Calu3 (cell line): ENCODE data around the gene IGFBP4. TPM values are rescaled to one million over a fixed set of nuclear protein-coding genes. Genes with fewer than 3 reads are reported as not detected.

Source experiments
- BruUV-seq: library from RNA; stranded (reverse); fragments of 400-500 nt; replicated peaks from 2 replicates; lab custom pipeline; 2021; lab: Mats Ljungman, UMichigan
- CTCF ChIA-PET: fragments of 300-600 bp; sonication (Branson Sonifier 250); formaldehyde crosslinking; loops from one replicate; lab custom pipeline; 2022; ENCODE audit warnings: antibody characterized with exemption; lab: Charles Lee
- DNase-seq: peaks from one replicate; pipeline ENCODE4 v3.0.0; 2022
- H3K27ac Mint-ChIP-seq: one replicate; pipeline ENCODE4 v1.8.0; 2022; ENCODE audit warnings: mixed read lengths; ENCODE audit not compliant: unreplicated experiment
- H3K27me3 Mint-ChIP-seq: one replicate; pipeline ENCODE4 v1.8.0; 2022; ENCODE audit warnings: mixed read lengths; ENCODE audit not compliant: unreplicated experiment
- H3K36me3 Mint-ChIP-seq: one replicate; pipeline ENCODE4 v1.8.0; 2022; ENCODE audit warnings: mild to moderate bottlenecking, moderate library complexity, mixed read lengths; ENCODE audit not compliant: insufficient read depth, unreplicated experiment
- H3K4me1 Mint-ChIP-seq: one replicate; pipeline ENCODE4 v1.8.0; 2022; ENCODE audit warnings: mild to moderate bottlenecking, low read depth, mixed read lengths; ENCODE audit not compliant: unreplicated experiment
- H3K4me3 Mint-ChIP-seq: one replicate; pipeline ENCODE4 v1.8.0; 2022; ENCODE audit warnings: mild to moderate bottlenecking, low read depth, moderate library complexity, mixed read lengths; ENCODE audit not compliant: unreplicated experiment
- H3K9me3 Mint-ChIP-seq: one replicate; pipeline ENCODE4 v1.8.0; 2022; ENCODE audit warnings: low read depth, mixed read lengths; ENCODE audit not compliant: unreplicated experiment
- CTCF ChIP-seq: fragments of 200-600 bp; IDR thresholded peaks from one replicate; pipeline ENCODE4 v1.8.0; 2022; ENCODE audit warnings: antibody characterized with exemption; ENCODE audit not compliant: unreplicated experiment
- intact Hi-C: fragments of 100-400 bp; cut with micrococcal nuclease; formaldehyde crosslinking; loops from one replicate; pipeline ENCODE4 v1.10.0; 2022; ENCODE audit not compliant: unreplicated experiment
- total RNA-seq: library from RNA; stranded (reverse); gene quantifications from 2 replicates; pipeline ENCODE4 v1.2.3, GENCODE V29; 2022

The IGFBP4 gene
- total RNA-seq, 1 experiment from 2014 or later: 33.9 TPM

GRCh38 chr17:40456396-40456951, 13.2 kb downstream of the IGFBP4 start:
- CTCF ChIA-PET: interaction anchor here (0.5 to 53.1 kb wide), 18 partner anchors 12 to 1615 kb away, joined by 3 to 4142 read pairs (median 6); partner anchors contain the start of genes CCR7, IGFBP4 and TOP2A
- DNase-seq: no peak
- peaks cover 45% of the 10 kb centered on the region for H3K4me1 Mint-ChIP-seq
- no peak overlapping the region for H3K4me3 Mint-ChIP-seq
- H3K27me3 Mint-ChIP-seq: peaks cover 39% of the 10 kb centered on the region
- no peaks in the 10 kb centered on the region for H3K9me3 Mint-ChIP-seq
- no peak overlapping the region for H3K27ac Mint-ChIP-seq
- TF ChIP-seq CTCF: no peak
- BruUV-seq: no TSS peak
- intact Hi-C loops: no loop called here
- peaks cover 10% of the 10 kb centered on the region for H3K36me3 Mint-ChIP-seq

- H3K27ac Mint-ChIP-seq: no peak overlapping the region
- H3K27me3 Mint-ChIP-seq: peaks cover 34% of the 10 kb centered on the region
- peak overlapping the region; percentile 13 for H3K4me3 Mint-ChIP-seq
- H3K9me3 Mint-ChIP-seq: no peaks in the 10 kb centered on the region
- no TSS peak for BruUV-seq
- intact Hi-C loops: loop anchor here (1.0 kb wide), 1 partner anchor 245 kb away; no protein-coding TSS in a partner anchor
- CTCF ChIA-PET: interaction anchor here (0.6 to 53.1 kb wide), 17 partner anchors 13 to 839 kb away, joined by 3 to 4142 read pairs (median 5); partner anchors contain the start of genes CASC3, CCR7, IGFBP4 and TOP2A
- peaks cover 7% of the 10 kb centered on the region for H3K36me3 Mint-ChIP-seq
- no peak for DNase-seq
- peaks cover 41% of the 10 kb centered on the region for H3K4me1 Mint-ChIP-seq
- TF ChIP-seq CTCF: no peak
These were observed 14.1 kb downstream of the IGFBP4 start for GRCh38 chr17:40457369-40457768.

- CTCF ChIA-PET: interaction anchor here (0.6 to 53.1 kb wide), 28 partner anchors 14 to 840 kb away, joined by 3 to 4142 read pairs (median 4); partner anchors contain the start of genes CASC3, CCR7, IGFBP4 and PSMD3
- DNase-seq: peak; percentile 99
- TF ChIP-seq CTCF: no peak
- peaks cover 29% of the 10 kb centered on the region for H3K27me3 Mint-ChIP-seq
- peak overlapping the region; percentile 13 for H3K4me3 Mint-ChIP-seq
- no peak overlapping the region for H3K27ac Mint-ChIP-seq
- H3K4me1 Mint-ChIP-seq: peaks cover 33% of the 10 kb centered on the region
- intact Hi-C loops: loop anchor here (1.0 kb wide), 1 partner anchor 246 kb away; no protein-coding TSS in a partner anchor
- no peaks in the 10 kb centered on the region for H3K9me3 Mint-ChIP-seq
- BruUV-seq: no TSS peak
- H3K36me3 Mint-ChIP-seq: no peaks in the 10 kb centered on the region
These were observed 14.9 kb downstream of the IGFBP4 start for GRCh38 chr17:40457964-40458791.

- intact Hi-C loops: no loop called here
- no peak for TF ChIP-seq CTCF
- no TSS peak for BruUV-seq
- Mint-ChIP-seq H3K36me3 (no peaks in the 10 kb centered on the region), H3K4me3 (no peak overlapping the region), H3K27ac (no peak overlapping the region), H3K9me3 (no peaks in the 10 kb centered on the region), H3K4me1 (peaks cover 25% of the 10 kb centered on the region), H3K27me3 (peaks cover 35% of the 10 kb centered on the region)
- CTCF ChIA-PET: interaction anchor here (0.5 to 53.1 kb wide), 18 partner anchors 15 to 837 kb away, joined by 3 to 4142 read pairs (median 4); partner anchors contain the start of genes CASC3, CCR7, IGFBP4 and PSMD3
- DNase-seq: no peak
These were observed 15.7 kb downstream of the IGFBP4 start for GRCh38 chr17:40458851-40459482.
